DMS153 treated with DMSO at 0.1 percent for 48 hours (cell line): ENCODE data around the gene CUBN.

Experiments
- DNase-seq: peaks from one replicate; lab custom pipeline; 2025; ENCODE audit not compliant: unreplicated experiment; lab: John Stamatoyannopoulos, UW

Gene CUBN

GRCh38 chr10:17073725-17074540, 55.7 kb downstream of the CUBN start:
- no peak for DNase-seq

DNA sequence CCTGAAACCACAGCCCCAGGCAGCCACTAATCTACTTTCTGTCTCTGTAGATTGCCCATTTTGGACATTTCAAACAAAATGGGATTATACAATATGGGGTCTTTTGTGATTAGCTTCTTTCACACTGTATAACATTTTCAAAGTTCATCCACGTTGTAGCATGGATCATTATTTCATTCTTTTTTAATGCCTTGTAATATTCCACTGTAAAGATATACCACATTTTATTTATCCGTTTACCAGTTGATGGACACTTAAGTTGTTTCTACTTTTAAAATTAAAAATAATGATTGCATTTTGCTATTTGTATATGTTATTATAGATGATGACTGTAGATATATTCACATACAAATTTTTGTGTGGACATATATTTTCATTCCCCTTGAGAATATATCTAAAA, 60.7 kb downstream of the CUBN start:
- no peak for DNase-seq

- DNase-seq, result no peak
Measured at GRCh38 chr10:17067376-17068264, 62.0 kb downstream of the CUBN start.

DNA sequence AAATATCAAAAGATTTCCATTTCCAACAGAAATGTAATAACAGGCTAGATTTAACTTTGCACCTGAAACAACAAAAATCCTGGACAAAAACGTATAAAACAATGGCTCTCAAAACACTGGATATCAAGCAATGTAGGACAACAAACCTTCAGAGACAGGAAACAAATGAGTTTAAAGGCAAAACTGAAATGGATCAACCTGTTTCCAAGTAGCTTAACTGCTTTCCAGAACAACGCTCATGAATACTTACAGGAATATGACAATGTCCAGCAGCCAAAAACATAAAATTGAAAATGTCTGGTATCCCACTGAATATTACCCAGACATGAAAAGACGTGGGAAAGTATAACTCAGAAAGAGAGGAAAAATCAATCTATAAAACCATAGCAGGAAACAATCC, 62.8 kb downstream of the CUBN start:
- DNase-seq, result no peak

GRCh38 chr10:17066000-17066399, 63.6 kb downstream of the CUBN start:
- no peak for DNase-seq

GRCh38 chr10:17065273-17065672, 64.3 kb downstream of the CUBN start:
- no peak for DNase-seq

DNA sequence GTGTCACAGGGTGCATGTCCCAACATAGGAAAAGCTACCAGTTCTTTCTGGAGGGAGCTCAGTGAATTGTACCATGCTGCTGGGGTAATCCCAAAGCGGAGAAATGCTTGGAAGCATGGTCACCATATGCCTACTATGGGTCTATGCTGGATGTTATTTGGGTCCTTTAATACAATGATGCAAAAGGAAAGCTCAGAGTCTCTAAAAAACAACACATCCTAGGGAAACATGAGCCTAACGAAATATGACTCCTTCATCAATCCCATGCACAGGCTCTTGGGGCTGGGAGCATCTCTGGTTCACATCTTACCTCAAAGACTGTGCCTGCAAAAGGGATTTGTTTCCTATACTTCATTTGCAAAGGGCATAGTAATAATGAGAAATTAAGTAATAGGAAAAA, 65.2 kb downstream of the CUBN start:
- DNase-seq, result no peak

DNA sequence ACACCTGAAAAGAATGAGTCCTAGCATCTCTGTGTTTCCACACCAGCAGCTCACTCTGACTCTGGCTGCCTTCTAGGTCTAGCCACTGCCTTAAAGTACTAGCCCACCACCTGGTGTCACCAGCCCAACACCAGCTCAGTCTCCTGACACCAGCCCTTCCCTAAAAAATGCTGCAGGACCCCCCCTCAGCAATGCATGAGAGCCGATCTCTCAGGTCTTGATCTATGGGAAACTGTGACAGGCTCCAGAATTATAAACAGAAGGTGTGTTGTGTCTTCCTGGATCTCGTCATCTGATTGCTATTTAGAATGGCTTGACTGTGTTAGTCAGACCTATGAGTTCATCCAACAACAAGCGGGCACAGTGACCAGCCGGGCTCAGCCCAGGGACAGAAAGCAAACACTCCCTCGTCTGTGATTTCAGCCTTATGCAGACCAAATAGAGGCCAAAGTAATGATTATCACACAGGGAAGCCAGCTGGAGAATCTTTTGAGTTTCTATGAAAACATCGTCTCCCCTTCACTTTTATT, 66.6 kb downstream of the CUBN start:
- no peak for DNase-seq

GRCh38 chr10:17062493-17062892, 67.1 kb downstream of the CUBN start:
- no peak for DNase-seq

- DNase-seq, result no peak
Measured at GRCh38 chr10:17062009-17062408, 67.6 kb downstream of the CUBN start.

- DNase-seq, result no peak
Measured at GRCh38 chr10:17061418-17061817, 68.2 kb downstream of the CUBN start.

DNA sequence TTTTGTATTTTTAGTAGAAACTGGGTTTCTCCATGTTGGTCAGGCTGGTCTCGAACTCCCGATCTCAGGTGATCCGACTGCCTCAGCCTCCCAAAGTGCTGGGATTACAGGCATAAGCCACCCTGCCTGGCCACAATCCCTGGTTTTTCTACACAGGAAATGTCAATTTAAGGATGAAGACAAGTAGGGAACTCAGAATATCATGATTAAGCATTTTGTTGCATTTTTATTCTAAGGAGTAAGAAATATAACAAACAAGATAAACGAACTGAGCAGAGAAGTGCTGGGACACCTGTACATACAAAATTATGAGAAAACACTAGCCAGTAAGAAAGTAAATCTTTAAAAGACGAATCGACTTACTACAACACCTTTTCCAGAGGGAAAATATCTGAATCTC, 69.3 kb downstream of the CUBN start:
- no peak for DNase-seq

DNA sequence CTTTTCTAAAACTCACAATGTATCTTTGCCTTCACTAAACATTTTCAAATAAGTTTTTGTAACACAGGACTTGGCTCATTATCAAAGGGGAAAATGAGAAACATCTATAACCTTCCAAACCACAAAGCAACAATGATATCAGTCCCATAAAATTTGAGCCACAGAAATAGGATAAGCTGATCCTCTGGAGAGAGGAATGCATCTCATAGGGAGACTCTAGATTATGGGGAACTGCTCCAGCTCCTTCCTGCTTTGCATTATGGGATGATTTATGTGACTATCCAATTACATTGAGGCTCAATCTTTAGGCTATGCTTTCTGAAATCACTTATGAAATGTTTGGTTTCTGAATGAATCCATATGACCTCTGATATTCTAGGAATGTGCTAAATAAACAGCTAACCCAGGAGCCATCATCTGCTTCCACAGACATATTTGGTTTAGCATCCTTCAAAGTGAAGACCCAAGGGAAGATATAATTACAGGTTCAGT, 70.4 kb downstream of the CUBN start:
- DNase-seq, result no peak

GRCh38 chr10:17058093-17058492, 71.5 kb downstream of the CUBN start:
- DNase-seq, result no peak

GRCh38 chr10:17056781-17057428, 72.7 kb downstream of the CUBN start:
- DNase-seq, result no peak

DNA sequence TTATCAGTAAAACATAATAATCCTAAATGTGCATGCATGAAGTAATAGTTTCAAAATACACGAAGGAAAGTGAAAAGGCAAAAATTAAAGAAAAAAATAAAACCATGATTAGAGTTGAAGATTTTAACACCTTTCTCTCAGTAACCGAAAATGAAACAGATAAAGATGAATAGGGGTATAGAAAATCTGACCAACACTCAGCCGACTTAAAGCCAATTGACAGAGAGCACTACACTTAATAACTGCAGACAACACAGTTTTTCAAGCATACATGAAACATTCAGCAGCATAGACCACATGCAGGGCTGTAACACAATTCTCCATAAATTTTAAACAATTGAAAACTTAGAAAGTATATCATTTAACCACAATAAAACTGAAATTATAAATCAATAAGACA, 76.1 kb downstream of the CUBN start:
- DNase-seq, result no peak

- DNase-seq, result no peak
Measured at GRCh38 chr10:17053061-17053460, 76.5 kb downstream of the CUBN start.

- DNase-seq, result no peak
Measured at GRCh38 chr10:17051851-17052250, 77.8 kb downstream of the CUBN start.

- no peak for DNase-seq
Measured at GRCh38 chr10:17049195-17049594, 80.4 kb downstream of the CUBN start.

DNA sequence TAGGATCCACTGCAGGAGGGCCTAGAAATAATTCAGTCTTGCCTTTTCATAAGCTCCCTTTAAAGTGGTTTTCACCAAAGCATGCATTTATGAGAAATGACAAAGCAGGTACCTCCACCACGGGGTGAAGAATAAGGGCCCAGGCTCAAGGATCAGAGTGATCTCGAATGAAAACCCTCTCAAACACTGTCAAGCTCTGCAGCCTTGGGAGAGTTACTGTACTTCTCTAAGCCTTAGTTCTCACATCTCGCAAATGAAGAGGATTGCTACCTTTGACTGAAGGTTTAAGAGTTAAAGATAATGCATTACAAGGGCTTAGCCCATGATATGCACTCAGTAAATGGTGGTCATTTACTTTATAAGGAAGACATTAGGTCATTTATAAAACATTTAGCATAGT, 81.7 kb downstream of the CUBN start:
- no peak for DNase-seq

- DNase-seq, result no peak
Measured at GRCh38 chr10:17046989-17047388, 82.6 kb downstream of the CUBN start.
